GM18951 (cell line): ENCODE data around the gene UBR3.
A peak's percentile ranks its signal among the peaks of the same experiment; 100 is the strongest.
"Not testable (repeated sequence)": the region's sequence is repeated elsewhere in the genome, so short reads cannot be mapped to it uniquely, and the experiment has no call there.

Experiments used
- POLR2A ChIP-seq: IDR thresholded peaks from 4 replicates; pipeline ENCODE4 v1.6.1; 2011; ENCODE audit warnings: mild to moderate bottlenecking; ENCODE audit not compliant: insufficient read length, insufficient read depth; ENCODE audit errors: extremely low read depth
- in situ Hi-C: fragments of 300-500 bp; cut with MboI; formaldehyde crosslinking; loops from one replicate; pipeline ENCODE4 v1.12.0; 2022; ENCODE audit warnings: low sequenced_read_pairs, mixed read lengths, inconsistent platforms; ENCODE audit not compliant: unreplicated experiment

Gene UBR3

DNA sequence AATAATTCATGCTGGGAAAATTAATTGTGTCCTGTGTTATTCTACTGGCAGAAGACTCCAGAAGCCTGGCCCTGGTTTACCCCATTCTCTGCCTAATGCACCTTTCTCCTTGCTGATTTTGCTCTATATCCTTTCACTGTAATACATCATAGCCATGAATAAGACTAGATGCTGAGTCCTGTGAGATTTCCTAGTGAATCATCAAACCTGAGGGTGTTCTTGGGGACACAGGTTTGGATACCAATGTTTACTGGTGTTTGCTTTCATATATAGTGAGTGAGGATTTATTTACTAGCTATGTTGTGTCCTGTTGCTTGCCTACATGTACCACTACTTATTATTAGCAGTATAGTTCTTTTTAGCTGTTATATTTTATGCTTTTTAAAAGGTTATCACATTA is 9.0 kb upstream of the UBR3 start:
- in situ Hi-C loops = no loop called here
- no peak for TF ChIP-seq POLR2A

DNA sequence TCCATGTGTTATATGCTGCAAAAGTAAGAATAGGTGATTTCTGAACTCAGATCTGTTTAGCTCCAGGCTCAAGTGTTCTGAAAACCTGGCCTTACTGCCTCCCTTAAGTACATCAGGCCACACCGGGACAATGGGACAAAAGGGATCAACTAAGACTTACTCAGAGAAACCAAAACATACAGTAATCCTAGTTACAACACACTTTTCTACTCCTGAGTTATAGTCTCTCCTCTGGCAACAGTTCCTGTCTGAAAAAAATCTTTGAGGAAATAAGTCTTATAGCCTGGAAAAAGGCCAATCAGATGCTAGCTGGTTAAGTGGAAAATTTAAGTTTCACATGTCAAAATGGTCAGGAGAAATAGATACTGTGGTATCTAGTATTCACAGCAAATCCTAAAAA is 8.1 kb upstream of the UBR3 start:
- in situ Hi-C loops = no loop called here
- no peak for TF ChIP-seq POLR2A

DNA sequence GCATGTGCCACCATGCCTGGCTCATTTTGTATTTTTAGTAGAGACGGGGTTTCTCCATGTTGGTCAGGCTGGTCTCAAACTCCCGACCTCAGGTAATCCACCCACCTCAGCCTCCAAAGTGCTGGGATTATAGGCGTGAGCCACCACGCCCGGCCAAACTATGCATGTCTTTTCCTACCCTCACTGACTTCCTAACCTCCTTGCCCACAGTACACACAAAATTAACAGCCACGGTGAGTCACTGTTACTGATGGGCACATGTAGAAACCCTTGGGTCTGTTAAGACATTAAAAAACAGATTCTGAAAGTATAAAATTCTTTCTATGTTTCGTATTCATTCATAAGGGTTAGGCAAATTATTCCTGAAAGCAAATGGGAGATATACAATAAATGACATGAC is 7.2 kb upstream of the UBR3 start:
- in situ Hi-C loops = not testable (repeated sequence)

DNA sequence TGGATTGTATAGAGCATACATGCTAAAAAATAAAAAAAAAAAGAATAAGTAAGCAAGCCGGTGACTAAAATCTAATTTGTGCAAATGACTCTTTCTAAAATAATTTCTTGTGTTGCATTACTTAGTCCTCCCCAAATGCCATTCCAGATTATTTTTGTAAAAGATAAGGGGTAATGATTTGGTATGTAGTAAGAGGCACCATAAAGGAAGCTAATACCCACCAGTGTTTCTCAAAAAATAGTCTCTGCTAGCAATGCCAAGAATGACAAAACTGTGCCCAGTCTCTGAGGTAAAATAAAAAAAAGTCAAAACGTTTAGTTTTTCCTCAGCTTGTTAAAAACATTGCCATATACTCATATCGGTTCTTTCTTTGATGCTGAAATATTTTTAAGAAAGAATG is 5.2 kb upstream of the UBR3 start:
- no peak for TF ChIP-seq POLR2A
- in situ Hi-C loops = no loop called here

DNA sequence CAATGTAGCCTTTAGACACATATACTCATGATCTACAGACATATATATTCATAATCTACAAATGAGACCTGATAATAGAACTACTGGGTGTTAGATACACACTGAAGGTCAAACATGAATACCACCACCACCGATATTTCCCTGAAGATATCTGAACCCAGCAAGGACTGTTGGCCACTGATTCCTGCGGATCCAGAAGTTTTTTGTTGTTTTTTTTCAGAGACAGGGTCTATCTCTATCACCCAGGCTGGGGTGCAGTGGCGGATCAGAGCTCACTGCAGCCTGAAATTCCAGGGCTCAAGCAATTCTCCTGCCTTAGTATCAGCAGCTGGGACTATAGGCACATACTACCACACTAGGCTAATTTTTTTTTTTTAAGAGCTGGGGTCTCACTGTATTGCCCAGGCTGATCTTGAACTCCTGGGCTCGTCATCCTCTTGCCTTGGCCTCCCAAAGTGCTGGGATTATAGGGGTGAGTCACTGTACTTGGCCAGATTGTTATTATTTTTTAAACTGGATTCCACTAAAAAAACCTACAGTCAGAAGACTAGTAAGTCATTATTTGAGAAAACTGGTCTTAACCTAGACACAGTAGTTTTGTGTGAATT is 4.4 kb upstream of the UBR3 start:
- in situ Hi-C loops = no loop called here
- TF ChIP-seq POLR2A = no peak

DNA sequence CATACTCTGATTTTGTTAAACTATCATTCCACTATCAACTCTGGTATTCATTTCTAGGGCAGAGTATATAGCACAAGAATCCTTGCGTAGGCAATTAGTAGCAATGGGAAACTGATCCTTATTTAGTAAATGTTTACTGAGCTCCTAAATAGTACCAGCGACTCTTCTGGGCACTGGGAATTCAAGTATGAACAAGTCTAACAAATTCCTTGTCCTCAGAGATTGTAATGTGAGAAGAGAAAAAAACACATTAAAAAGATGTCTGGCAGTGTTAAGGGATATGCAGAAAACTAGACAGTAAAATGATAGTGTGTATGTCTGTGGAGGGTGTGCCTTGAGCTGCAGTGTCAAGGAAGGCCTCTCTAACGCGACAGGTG is 3.3 kb upstream of the UBR3 start:
- in situ Hi-C loops = no loop called here
- no peak for TF ChIP-seq POLR2A

DNA sequence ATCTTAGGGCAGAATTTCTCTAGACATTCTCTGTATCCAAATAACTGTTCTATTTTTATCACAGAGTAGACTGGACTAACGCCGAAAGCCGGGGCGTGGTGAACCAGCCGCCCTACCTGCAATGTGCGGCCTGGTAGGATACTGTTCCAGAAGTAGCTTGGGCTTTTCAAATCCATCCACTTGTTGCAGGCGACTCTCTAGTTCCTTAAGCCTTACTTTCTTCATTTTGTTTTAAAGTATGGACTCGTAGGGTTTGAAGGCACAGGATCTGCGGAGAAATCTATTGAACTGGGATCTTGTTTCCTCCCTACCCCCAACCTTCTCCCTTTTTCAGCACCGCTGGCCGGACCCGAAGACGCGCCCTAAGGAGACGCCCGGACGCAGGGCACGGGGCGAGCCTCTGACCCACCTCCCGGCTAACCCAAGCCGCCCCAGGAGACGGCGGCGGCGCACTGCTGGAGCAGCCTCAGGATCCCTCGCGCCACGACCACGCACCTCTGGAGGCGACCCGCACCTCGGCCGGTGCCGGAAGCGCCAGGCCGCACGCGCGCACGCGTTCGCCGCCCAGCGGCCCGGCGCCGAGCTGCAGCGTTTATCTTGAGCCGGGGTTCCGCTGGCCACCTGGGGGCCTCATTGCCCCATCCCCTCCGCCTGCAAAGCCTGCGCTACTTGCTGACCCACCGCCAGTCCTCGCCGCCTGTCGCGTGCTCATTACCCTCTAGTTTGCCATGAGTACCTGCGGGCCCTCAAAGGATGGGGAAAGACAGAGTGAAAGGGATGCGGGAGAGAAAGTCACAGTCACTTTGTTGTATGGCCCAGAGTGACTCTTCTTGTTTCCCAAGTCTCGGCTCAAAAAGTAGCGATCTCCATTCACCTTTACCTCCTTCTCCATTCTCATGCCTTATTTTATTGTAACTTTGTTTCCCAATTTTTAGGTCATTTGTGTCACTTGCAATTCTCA is 2.6 kb upstream of the UBR3 start, which contains the start of gene METTL5:
METTL5 (minus strand) TSS at position 533 of the 961 bp plus-strand sequence; CDS start at position 225, 308 bp downstream.
- peak; percentile 88 for TF ChIP-seq POLR2A
- in situ Hi-C loops = no loop called here

DNA sequence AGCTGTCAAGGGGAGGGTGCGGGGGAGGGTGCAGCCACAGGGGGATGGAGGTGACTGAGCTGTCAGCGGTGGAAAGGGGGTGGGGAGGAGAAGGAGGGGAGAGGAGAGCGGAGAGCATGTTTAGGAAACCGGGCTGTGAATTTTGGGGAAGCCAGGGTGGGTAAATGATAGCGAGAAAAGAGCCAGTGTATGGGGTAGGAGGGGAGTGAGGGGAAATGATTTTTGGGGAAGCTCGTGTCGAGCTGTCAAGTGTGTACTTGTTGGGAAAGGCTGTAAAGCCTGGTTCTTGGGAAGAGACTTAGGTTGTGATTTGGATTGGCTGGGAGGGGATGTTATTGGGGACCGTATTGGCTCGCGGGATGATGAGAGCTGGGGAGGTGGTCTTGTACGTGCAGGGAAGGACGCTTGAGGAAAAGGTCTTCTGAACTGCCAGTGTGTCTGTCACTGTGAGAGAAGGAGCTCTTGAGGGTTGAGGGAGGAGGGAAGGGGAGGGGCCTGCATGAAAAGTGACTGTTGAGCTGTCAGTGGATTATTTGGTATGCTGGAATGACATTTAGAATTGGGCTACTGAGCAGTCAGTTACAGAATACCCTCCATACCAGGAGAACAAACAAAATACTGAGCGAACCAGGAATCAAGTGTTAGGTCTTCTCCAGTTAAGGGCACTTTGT is 1.0 kb downstream of the UBR3 start:
- in situ Hi-C loops = no loop called here
- no peak for TF ChIP-seq POLR2A

DNA sequence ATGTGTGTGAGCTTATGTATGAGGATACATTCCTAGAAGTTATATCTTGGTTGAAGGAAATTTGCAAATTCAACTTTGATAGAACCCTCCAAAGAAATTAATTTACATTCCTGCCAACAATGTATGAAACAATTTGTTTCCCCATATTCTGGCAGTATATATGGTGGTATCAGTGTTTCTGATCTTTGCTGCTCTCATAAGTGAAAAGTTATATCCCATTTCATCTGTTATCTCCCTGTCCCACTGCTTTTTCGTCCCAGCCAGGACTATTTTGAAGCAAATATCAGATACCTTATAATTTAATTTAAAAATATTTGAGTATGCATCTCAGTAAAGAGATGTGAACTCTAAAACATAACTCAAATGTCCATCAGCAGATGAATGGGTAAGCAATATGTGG is 7.1 kb downstream of the UBR3 start:
- in situ Hi-C loops = no loop called here
- no peak for TF ChIP-seq POLR2A

DNA sequence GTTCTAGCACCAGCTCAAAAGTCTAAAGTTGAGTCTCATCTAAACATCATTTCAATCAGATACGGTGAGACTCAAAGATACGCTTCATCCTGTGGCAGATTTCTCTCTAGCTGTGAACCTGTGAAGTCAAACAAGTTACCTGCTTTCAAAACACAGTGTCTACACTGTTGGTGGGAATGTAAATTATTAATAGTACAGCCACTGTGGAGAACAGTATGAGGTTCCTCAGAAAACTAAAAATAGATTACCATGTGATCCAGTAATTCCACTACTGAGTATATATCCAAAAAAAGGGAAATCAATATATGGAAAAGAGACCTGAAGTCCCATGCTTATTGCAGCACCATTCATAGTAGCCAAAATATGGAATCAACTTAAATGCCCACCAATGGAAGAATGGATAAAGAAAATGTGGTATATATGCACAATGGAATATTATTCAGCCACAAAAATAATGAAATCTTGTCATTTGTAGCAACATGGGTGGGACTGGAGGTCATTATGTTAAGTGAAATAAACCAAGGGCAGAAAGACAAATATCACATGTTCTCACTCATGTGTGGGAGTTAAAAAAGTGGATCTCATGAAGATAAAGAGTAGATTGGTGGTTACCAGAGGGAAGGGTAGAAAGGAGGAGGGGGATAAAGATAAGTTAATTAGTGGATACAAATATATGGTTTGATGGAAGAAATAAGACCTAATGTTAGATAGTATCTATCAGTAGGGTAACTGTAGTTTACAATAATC is 11.7 kb downstream of the UBR3 start:
- in situ Hi-C loops = no loop called here
- no peak for TF ChIP-seq POLR2A

DNA sequence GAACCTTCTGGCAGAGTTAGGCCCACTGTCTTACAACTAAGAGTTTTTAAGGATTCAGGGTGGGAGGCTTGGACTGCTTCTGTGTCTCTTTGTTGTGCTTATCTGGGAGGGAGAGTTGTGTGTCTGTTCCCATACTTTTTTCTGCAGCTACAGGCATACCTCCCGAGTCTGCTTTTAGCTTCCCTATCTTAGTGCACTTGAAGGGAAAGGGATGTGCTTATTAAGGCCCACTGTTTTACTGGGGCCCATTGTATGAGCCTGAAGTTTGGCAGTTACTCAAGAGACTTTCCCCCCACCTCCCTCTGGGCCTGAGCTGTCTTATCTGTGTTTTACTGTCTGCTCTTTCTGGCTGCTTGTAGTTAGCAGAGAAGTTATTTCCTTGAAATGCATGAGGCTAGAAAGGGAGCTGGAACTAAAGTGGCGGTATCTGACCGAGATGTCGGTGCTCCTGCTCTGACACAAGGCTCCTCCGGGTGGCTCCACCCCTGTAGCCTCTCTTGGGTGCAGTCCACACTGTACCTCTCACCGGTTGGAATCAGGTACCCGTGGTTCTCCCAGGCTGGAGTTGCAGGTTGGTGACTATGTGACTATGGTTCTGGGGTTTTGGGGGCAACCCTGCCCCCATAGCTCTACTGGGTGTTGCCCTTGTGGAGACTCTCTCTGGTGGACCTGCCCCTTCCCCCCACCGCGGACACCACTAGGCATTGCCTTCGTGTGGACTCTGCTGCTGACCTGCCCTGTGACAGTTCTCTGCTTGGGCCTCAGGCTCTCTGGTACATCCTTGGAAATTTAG is 12.9 kb downstream of the UBR3 start:
- in situ Hi-C loops = no loop called here
- no peak for TF ChIP-seq POLR2A

DNA sequence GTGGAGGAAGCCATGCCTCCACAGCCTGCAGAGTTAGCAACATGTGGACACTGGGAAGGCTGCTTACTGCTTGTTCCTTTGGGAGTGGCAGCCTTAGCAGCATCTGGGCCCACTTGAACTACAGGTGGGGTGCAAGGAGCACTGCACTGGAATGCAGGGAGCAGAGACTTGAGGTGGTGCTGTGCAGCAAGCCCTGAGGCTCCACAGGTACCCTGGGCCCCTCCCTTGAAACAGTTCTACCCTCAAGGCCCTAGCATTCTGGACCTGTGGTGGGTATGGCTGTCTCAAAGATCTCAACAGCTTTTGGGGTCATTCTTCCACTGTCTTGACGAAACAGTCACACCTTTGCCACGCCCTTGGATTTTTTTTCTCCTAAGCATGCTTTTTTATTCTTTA is 13.5 kb downstream of the UBR3 start:
- in situ Hi-C loops = no loop called here
- TF ChIP-seq POLR2A = no peak

DNA sequence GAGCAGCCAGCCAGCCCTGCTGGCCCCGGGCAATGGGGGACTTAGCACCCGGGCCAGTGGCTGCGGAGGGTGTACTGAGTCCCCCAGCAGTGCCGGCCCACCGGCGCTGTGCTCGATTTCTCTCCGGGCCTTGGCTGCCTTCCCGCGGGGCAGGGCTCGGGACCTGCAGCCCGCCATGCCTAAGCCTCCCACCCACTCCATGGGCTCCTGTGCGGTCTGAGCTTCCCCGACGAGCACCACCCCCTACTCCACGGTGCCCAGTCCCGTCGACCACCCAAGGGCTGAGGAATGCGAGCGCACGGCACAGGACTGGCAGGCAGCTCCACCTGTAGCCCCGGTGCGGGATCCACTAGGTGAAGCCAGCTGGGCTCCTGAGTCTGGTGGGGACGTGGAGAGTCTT is 14.4 kb downstream of the UBR3 start:
- in situ Hi-C loops = not testable (repeated sequence)

DNA sequence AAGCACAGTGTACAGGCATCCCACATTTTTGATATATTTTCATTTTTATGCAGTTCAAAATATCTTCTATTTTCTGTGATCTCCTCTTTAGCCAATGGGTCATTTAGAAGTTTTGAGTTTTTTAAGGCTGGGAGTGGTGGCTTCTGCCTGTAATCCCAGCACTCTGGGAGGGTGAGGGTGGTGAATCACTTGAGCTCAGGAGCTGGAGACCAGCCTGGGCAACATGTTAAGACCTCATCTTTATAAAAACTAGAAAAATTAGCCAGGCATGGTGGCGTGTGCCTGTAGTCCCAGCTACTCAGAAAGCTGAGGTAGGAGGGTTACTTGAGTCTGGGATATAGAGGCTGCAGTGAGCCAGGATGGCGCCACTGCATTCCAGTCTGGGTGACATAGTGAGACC is 17.8 kb downstream of the UBR3 start:
- in situ Hi-C loops = no loop called here
- no peak for TF ChIP-seq POLR2A

DNA sequence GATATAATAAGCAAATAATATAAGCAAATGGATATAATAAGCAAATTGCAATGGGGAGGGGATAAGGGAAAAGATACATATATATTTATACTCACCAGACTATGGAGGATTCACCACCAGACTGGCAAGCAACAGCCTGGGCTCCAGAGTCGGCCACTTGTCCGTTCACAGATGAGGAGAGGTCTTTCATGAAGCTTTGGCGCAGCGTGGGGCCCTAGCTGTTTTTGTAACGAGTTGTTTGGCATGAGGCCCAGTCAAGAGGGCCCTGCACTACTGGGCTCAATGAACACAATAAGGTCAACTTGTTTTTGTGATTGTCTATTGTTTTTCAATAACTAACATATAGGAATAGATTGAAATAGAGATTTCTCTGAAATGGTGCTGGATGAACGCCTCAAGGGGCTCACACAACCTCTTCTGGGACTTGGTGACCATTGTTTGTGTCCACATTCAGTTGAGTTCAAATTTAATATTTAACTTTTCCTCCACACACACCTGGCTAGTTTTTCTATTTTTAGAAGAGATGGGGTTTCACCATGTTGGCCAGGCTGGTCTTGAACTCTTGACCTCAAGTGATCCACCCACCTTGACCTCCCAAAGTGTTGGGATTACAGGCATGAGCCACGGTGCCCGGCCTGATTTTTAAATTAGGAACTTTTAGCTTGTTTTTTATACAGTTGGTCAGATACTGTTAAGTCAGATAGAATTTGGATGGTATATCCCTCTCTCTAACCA is 21.9 kb downstream of the UBR3 start:
- in situ Hi-C loops = not testable (repeated sequence)
